Prostate gland (tissue), 2 donors: Measurements from ENCODE around the gene NECTIN1. TPM values are rescaled to one million over a fixed set of nuclear protein-coding genes. Genes with fewer than 3 reads are reported as not detected.

Source experiments
- DNase-seq: peaks from one replicate; pipeline ENCODE4 v3.0.0-alpha.2; 2019; ENCODE audit warnings: low spot score
- H3K27ac ChIP-seq, 2 donors: fragments of 200-600 bp; sonication (generic); 2 replicates each; pipeline ENCODE4 v1.5.1; 2017 to 2019
- H3K27me3 ChIP-seq: fragments of 200-600 bp; sonication (generic); replicated peaks from 2 replicates; pipeline ENCODE4 v1.5.1; 2019; ENCODE audit not compliant: insufficient read depth
- H3K36me3 ChIP-seq, 2 donors: fragments of 200-600 bp; sonication (generic); 1 replicate in 1 of 2; 2 replicates in 1 of 2; pipeline versions ENCODE4 v1.5.1 to v1.8.1; 2017 to 2019
- H3K4me1 ChIP-seq: fragments of 200-600 bp; sonication (generic); replicated peaks from 2 replicates; pipeline ENCODE4 v1.5.1; 2019
- H3K4me3 ChIP-seq, 2 donors: fragments of 200-600 bp; sonication (generic); 2 replicates each; pipeline ENCODE4 v1.5.1; 2017 to 2019
- H3K9me3 ChIP-seq: fragments of 200-600 bp; sonication (generic); 2 replicates; pipeline ENCODE4 v1.5.1; 2017
- POLR2A ChIP-seq: fragments of 450-650 bp; IDR thresholded peaks from one replicate; pipeline ENCODE4 v1.6.1; 2016; ENCODE audit warnings: antibody characterized with exemption, mild to moderate bottlenecking
- POLR2AphosphoS5 ChIP-seq: sonication (generic); formaldehyde crosslinking; IDR thresholded peaks from one replicate; pipeline ENCODE4 v1.6.1; 2017; ENCODE audit warnings: antibody characterized with exemption
- whole genome bisulfite sequencing: methylation state at CpG from one replicate; pipeline ENCODE4 v1.1.5; 2018; 5-methylcytosine and 5-hydroxymethylcytosine counted together
- intact Hi-C: fragments of 100-400 bp; cut with DNase I; formaldehyde crosslinking; loops from one replicate; pipeline ENCODE4 v1.14.2; 2022
- total RNA-seq, 2 donors: library from RNA; depleted of rRNA; stranded (reverse); fragments of >200 nt; gene quantifications; one replicate each; pipeline ENCODE4 v1.1.0, GENCODE V29; 2016
- TF ChIP-seq, protein P1 (sequence below), 4 experiments: fragments of 200-600 bp in 2 of 4; fragments of 450-650 bp in 2 of 4; sonication (generic) in 2 of 4; IDR thresholded peaks; 1 replicate in 3 of 4; 2 replicates in 1 of 4; pipeline ENCODE4 v1.5.1; 2016 to 2019; ENCODE audit warnings: antibody characterized with exemption in 4 of 4, mild to moderate bottlenecking in 2 of 4, moderate library complexity in 2 of 4

The NECTIN1 gene
- total RNA-seq, 2 donors from 2014 or later = 18.7 to 28.2 TPM

GRCh38 chr11:119771172-119771770 lies 42.3 kb upstream of the NECTIN1 start:
- TF ChIP-seq, protein P1, sequence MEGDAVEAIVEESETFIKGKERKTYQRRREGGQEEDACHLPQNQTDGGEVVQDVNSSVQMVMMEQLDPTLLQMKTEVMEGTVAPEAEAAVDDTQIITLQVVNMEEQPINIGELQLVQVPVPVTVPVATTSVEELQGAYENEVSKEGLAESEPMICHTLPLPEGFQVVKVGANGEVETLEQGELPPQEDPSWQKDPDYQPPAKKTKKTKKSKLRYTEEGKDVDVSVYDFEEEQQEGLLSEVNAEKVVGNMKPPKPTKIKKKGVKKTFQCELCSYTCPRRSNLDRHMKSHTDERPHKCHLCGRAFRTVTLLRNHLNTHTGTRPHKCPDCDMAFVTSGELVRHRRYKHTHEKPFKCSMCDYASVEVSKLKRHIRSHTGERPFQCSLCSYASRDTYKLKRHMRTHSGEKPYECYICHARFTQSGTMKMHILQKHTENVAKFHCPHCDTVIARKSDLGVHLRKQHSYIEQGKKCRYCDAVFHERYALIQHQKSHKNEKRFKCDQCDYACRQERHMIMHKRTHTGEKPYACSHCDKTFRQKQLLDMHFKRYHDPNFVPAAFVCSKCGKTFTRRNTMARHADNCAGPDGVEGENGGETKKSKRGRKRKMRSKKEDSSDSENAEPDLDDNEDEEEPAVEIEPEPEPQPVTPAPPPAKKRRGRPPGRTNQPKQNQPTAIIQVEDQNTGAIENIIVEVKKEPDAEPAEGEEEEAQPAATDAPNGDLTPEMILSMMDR (IDR thresholded peaks at IDR 0.05) = no peak
- TF ChIP-seq POLR2AphosphoS5 = no peak
- TF ChIP-seq POLR2A = no peak
- 89% methylated on average over 9 of the region's 9 CpGs for WGBS
- no peak overlapping the region for H3K4me3 ChIP-seq
- no peaks in the 10 kb centered on the region for H3K27me3 ChIP-seq
- H3K4me1 ChIP-seq = no peaks in the 10 kb centered on the region
- no peaks in the 10 kb centered on the region for H3K36me3 ChIP-seq
- no peak for DNase-seq
- no peaks in the 10 kb centered on the region for H3K9me3 ChIP-seq
- intact Hi-C loops = no loop called here
- no peak overlapping the region for H3K27ac ChIP-seq

- no peak overlapping the region for H3K4me3 ChIP-seq
- no peaks in the 10 kb centered on the region for H3K4me1 ChIP-seq
- DNase-seq = no peak
- H3K27me3 ChIP-seq = peaks cover 2% of the 10 kb centered on the region
- H3K9me3 ChIP-seq = no peaks in the 10 kb centered on the region
- intact Hi-C loops = no loop called here
- TF ChIP-seq, protein P1 (IDR thresholded peaks at IDR 0.05) = no peak
- no peak for TF ChIP-seq POLR2A
- no peak for TF ChIP-seq POLR2AphosphoS5
- no peak overlapping the region for H3K27ac ChIP-seq
- no peaks in the 10 kb centered on the region for H3K36me3 ChIP-seq
- over 99% methylated on average over 4 of the region's 4 CpGs for WGBS
These were observed 36.6 kb upstream of the NECTIN1 start for GRCh38 chr11:119765628-119766027.

DNA sequence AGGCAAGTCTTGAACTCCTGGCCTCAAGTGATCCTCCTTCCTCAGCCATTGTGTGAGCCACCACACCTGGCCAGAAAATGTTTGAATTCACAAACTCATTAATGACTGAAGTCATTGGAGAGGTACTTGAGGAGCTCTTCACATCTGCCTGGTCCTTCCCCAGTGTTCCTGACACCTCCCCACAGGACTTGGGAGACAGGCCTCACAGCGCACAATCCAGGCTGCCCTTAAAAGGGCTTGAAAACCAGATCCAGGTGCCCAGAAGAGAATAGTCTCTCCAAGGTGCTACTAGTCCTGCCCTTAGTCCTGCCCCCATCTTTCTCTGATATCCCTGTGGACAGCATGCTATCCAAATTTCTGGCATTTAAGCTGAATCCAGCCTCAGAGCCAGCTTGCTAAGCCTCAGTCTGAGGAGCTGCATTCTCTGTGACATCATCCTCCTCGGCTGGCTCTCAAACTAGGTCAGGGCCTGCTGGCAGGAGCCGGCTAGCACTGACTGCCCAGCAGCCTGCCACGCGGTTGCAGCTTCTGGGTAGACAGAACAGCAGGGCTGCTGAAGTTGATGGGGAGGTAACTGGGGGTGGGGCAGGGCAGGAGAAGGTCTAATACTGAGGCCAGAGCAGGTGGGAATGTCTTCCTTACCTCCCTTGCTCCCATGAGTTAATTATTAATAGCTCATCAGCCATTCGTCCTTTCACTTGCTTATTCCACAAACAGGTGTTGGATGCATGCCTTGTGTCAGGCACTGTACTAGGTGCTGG lies 35.3 kb upstream of the NECTIN1 start:
- H3K4me1 ChIP-seq = no peaks in the 10 kb centered on the region
- H3K27ac ChIP-seq = no peak overlapping the region
- WGBS = 37% methylated on average over 6 of the region's 6 CpGs
- H3K4me3 ChIP-seq = no peak overlapping the region
- TF ChIP-seq, protein P1 (IDR thresholded peaks at IDR 0.05) = no peak
- TF ChIP-seq POLR2A (no peak), POLR2AphosphoS5 (no peak)
- H3K27me3 ChIP-seq = peaks cover 2% of the 10 kb centered on the region
- intact Hi-C loops = no loop called here
- H3K9me3 ChIP-seq = no peaks in the 10 kb centered on the region
- DNase-seq = no peak
- H3K36me3 ChIP-seq = no peaks in the 10 kb centered on the region

DNA sequence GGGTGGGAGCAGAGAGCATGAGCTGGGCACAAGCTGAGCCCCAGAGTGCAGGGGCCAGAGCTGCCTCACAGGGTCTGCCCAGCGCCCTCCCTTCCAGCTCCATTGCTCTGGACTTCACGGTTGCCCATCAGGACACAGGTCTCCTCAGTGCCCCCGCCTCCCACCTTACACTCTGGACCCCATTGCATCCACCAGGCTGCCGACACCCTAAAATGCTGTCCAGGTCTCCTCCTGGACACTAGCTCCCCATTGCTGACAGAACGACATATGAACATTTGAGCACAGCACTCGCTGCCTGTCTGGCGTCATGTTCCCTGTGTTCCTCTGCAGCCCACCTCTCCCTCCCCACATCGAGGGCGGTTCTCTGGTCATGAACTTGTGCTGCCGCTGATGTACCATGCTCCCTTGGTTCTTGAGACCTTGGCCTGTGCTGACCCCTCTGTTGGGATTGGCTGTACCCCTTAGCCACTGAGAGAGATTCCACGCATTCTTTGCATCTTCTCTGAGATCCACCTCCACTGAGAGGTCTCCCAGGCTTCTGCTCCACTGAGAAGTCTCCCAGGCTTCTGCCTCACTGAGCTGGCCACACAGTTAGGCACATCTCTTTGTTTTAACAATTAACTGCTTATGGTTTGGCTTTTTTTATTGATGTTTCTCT lies 34.2 kb upstream of the NECTIN1 start:
- Histone ChIP-seq H3K4me1 (no peaks in the 10 kb centered on the region), H3K27ac (no peak overlapping the region), H3K9me3 (no peaks in the 10 kb centered on the region), H3K4me3 (no peak overlapping the region), H3K27me3 (peaks cover 2% of the 10 kb centered on the region), H3K36me3 (no peaks in the 10 kb centered on the region)
- intact Hi-C loops = no loop called here
- TF ChIP-seq POLR2A (no peak), POLR2AphosphoS5 (no peak)
- TF ChIP-seq, protein P1 (IDR thresholded peaks at IDR 0.05) = no peak
- no peak for DNase-seq
- 87% methylated on average over 10 of the region's 11 CpGs for WGBS
